SK-N-SH treated with all-trans-retinoic acid at 6 μM for 48 hours (cell line): ENCODE measurements around the gene GAPDHS.

Experiments used
- ATAC-seq: fragments of 200-7000 bp; cut with Tn5 transposase; 3 replicates; pipeline ENCODE4 v1.9.1; 2020; ENCODE audit warnings: mild to moderate bottlenecking, moderate library complexity
- ARNTL ChIP-seq: fragments of 450-650 bp; formaldehyde crosslinking; IDR thresholded peaks from 2 replicates; pipeline ENCODE4 v1.5.0; 2020; ENCODE audit warnings: low read depth, mild to moderate bottlenecking, moderate library complexity, borderline replicate concordance
- BACH2 ChIP-seq: fragments of 250-450 bp; sonication (Bioruptor Pico); IDR thresholded peaks from 2 replicates; pipeline ENCODE4 v1.9.0; 2021; ENCODE audit warnings: mild to moderate bottlenecking, borderline replicate concordance
- CSDC2 ChIP-seq: fragments of 250-450 bp; sonication (Bioruptor Pico); IDR thresholded peaks from 2 replicates; pipeline ENCODE4 v1.5.0; 2020; ENCODE audit warnings: mild to moderate bottlenecking, moderate library complexity
- CSRNP3 ChIP-seq: fragments of 250-450 bp; sonication (Bioruptor Pico); IDR thresholded peaks from 2 replicates; pipeline ENCODE4 v1.5.1; 2021; ENCODE audit warnings: mild to moderate bottlenecking, moderate library complexity
- ESRRG ChIP-seq: fragments of 250-450 bp; sonication (Bioruptor Pico); IDR thresholded peaks from 2 replicates; pipeline ENCODE4 v1.6.1; 2021; ENCODE audit warnings: mild to moderate bottlenecking
- GLIS3 ChIP-seq: fragments of 250-450 bp; sonication (Bioruptor Pico); IDR thresholded peaks from 2 replicates; pipeline ENCODE4 v1.5.0; 2020; ENCODE audit warnings: mild to moderate bottlenecking, moderate library complexity
- ISL1 ChIP-seq: fragments of 250-450 bp; sonication (Bioruptor Pico); IDR thresholded peaks from 2 replicates; pipeline ENCODE4 v2.1.2; 2022; ENCODE audit warnings: mild to moderate bottlenecking, moderate library complexity
- OSR1 ChIP-seq: fragments of 250-450 bp; sonication (Bioruptor Pico); IDR thresholded peaks from 2 replicates; pipeline ENCODE4 v1.8.0; 2022; ENCODE audit warnings: moderate library complexity, mild to moderate bottlenecking, inconsistent platforms
- PATZ1 ChIP-seq: fragments of 250-450 bp; sonication (Bioruptor Pico); IDR thresholded peaks from 2 replicates; pipeline ENCODE4 v1.8.0; 2020; ENCODE audit warnings: mild to moderate bottlenecking, moderate library complexity, borderline replicate concordance
- POU6F1 ChIP-seq: fragments of 250-450 bp; sonication (Bioruptor Pico); IDR thresholded peaks from 2 replicates; pipeline ENCODE4 v1.8.0; 2021; ENCODE audit warnings: low read depth, mild to moderate bottlenecking, moderate library complexity, borderline replicate concordance
- PPARA ChIP-seq: fragments of 250-450 bp; sonication (Bioruptor Pico); IDR thresholded peaks from 2 replicates; pipeline ENCODE4 v1.5.0; 2020; ENCODE audit warnings: mild to moderate bottlenecking, borderline replicate concordance
- RARB ChIP-seq: fragments of 250-450 bp; sonication (Bioruptor Pico); IDR thresholded peaks from 2 replicates; pipeline ENCODE4 v1.8.0; 2021; ENCODE audit warnings: mild to moderate bottlenecking, moderate library complexity
- SNAI2 ChIP-seq: fragments of 250-450 bp; sonication (Bioruptor Pico); IDR thresholded peaks from 2 replicates; pipeline ENCODE4 v1.5.0; 2020; ENCODE audit warnings: mild to moderate bottlenecking, moderate library complexity
- TCF4 ChIP-seq: fragments of 250-450 bp; sonication (Bioruptor Pico); IDR thresholded peaks from 2 replicates; pipeline ENCODE4 v1.8.0; 2021; ENCODE audit warnings: mild to moderate bottlenecking, moderate library complexity, borderline replicate concordance
- TOX ChIP-seq: fragments of 250-450 bp; sonication (Bioruptor Pico); IDR thresholded peaks from 2 replicates; pipeline ENCODE4 v1.8.0; 2021; ENCODE audit warnings: mild to moderate bottlenecking, moderate library complexity, borderline replicate concordance
- TSHZ2 ChIP-seq: fragments of 250-450 bp; sonication (Bioruptor Pico); IDR thresholded peaks from 2 replicates; pipeline ENCODE4 v1.5.0; 2020; ENCODE audit warnings: mild to moderate bottlenecking, moderate library complexity
- ZC3H10 ChIP-seq: fragments of 250-450 bp; sonication (Bioruptor Pico); IDR thresholded peaks from 2 replicates; pipeline ENCODE4 v1.5.1; 2021; ENCODE audit warnings: mild to moderate bottlenecking, moderate library complexity
- ZFP3 ChIP-seq: fragments of 250-450 bp; sonication (Bioruptor Pico); IDR thresholded peaks from 2 replicates; pipeline ENCODE4 v1.5.0; 2020; ENCODE audit warnings: mild to moderate bottlenecking, moderate library complexity
- ZFP30 ChIP-seq: fragments of 450-650 bp; formaldehyde crosslinking; IDR thresholded peaks from 2 replicates; pipeline ENCODE4 v1.5.0; 2022; ENCODE audit warnings: mild to moderate bottlenecking, moderate library complexity
- ZNF565 ChIP-seq: fragments of 450-650 bp; formaldehyde crosslinking; conservative IDR thresholded peaks from 2 replicates; pipeline ENCODE4 v1.5.0; 2020; ENCODE audit warnings: low read depth, mild to moderate bottlenecking, moderate library complexity
- ZNF70 ChIP-seq: fragments of 450-650 bp; formaldehyde crosslinking; IDR thresholded peaks from 2 replicates; pipeline ENCODE4 v1.5.0; 2020; ENCODE audit warnings: mild to moderate bottlenecking, moderate library complexity
- ZNF8 ChIP-seq: fragments of 450-650 bp; formaldehyde crosslinking; IDR thresholded peaks from 2 replicates; pipeline ENCODE4 v1.5.0; 2020; ENCODE audit warnings: mild to moderate bottlenecking, moderate library complexity

Gene GAPDHS

GRCh38 chr19:35495107-35496064, 37.9 kb upstream of the GAPDHS start:
- TF ChIP-seq ARNTL (no peak), ZNF8 (CRISPR knock-in tag) (no peak), POU6F1 (CRISPR knock-in tag) (no peak), ZFP3 (CRISPR knock-in tag) (no peak), RARB (no peak), BACH2 (no peak), OSR1 (no peak), TSHZ2 (CRISPR knock-in tag) (no peak), TOX (CRISPR knock-in tag) (no peak), ISL1 (no peak), PATZ1 (no peak), CSDC2 (CRISPR knock-in tag) (no peak), ZFP30 (CRISPR knock-in tag) (no peak), GLIS3 (CRISPR knock-in tag) (no peak), TCF4 (CRISPR knock-in tag) (no peak), ZC3H10 (CRISPR knock-in tag) (no peak), SNAI2 (CRISPR knock-in tag) (no peak), PPARA (no peak)
- peak; percentile 96 for ATAC-seq

- TF ChIP-seq ZFP3 (CRISPR knock-in tag) (no peak), TCF4 (CRISPR knock-in tag) (no peak), OSR1 (no peak), PPARA (no peak), ZNF8 (CRISPR knock-in tag) (no peak), ZC3H10 (CRISPR knock-in tag) (no peak), ZNF565 (no peak), RARB (no peak), ESRRG (no peak), ISL1 (no peak), ZFP30 (CRISPR knock-in tag) (no peak), SNAI2 (CRISPR knock-in tag) (no peak), CSRNP3 (no peak), TOX (CRISPR knock-in tag) (no peak), TSHZ2 (CRISPR knock-in tag) (no peak), CSDC2 (CRISPR knock-in tag) (no peak), ARNTL (no peak), ZNF70 (CRISPR knock-in tag) (no peak), BACH2 (no peak), POU6F1 (CRISPR knock-in tag) (no peak)
- no peak for ATAC-seq
These were observed 35.9 kb upstream of the GAPDHS start for GRCh38 chr19:35497406-35497805.
